Endothelial cell of umbilical vein (primary cell): ENCODE measurements around the gene ATP8A2. TPM values are rescaled to one million over a fixed set of nuclear protein-coding genes. Genes with fewer than 3 reads are reported as not detected.

Source experiments
- BruUV-seq: library from RNA; stranded (reverse); fragments of 400-500 nt; replicated peaks from 2 replicates; lab custom pipeline; 2021; lab: Mats Ljungman, UMichigan
- CTCF ChIA-PET: fragments of 300-600, 350-600 bp; sonication (Branson Sonifier 250); formaldehyde crosslinking; loops from one replicate; lab custom pipeline; 2021; ENCODE audit warnings: antibody characterized with exemption, inconsistent platforms; lab: Charles Lee
- POLR2A ChIA-PET: fragments of 300-600, 350-600 bp; sonication (Branson Sonifier 250); formaldehyde crosslinking; loops from one replicate; lab custom pipeline; 2021; ENCODE audit warnings: antibody characterized with exemption, inconsistent platforms; lab: Charles Lee
- DNase-seq: peaks from one replicate; pipeline ENCODE4 v3.0.0-alpha.2; 2011; ENCODE audit warnings: low read depth, low spot score
- FAIRE-seq: peaks from 2 replicates; lab custom pipeline; 2011; peaks lifted over from hg19 to GRCh38; lab: Jason Lieb, UNC
- H2AFZ ChIP-seq: 2 replicates; pipeline ENCODE4 v1.6.0; 2012; ENCODE audit warnings: low read depth, low read length, control low read depth, inconsistent platforms
- H3K27ac ChIP-seq: 2 replicates; pipeline ENCODE4 v1.5.1; 2011; ENCODE audit warnings: low read depth, mild to moderate bottlenecking, control low read depth, low read length, moderate library complexity; ENCODE audit not compliant: insufficient read depth
- H3K27me3 ChIP-seq, 2 experiments: 2 replicates each; pipeline versions ENCODE4 v1.6.0 to v1.6.1; 2011; ENCODE audit warnings: low read length in 2 of 2, mixed read lengths in 1 of 2; ENCODE audit not compliant: control insufficient read depth in 2 of 2, insufficient read depth in 2 of 2
- H3K36me3 ChIP-seq, 2 experiments: 2 replicates in 1 of 2; 3 replicates in 1 of 2; pipeline ENCODE4 v1.5.1; 2011; ENCODE audit warnings: low read length in 2 of 2, mild to moderate bottlenecking in 1 of 2, moderate library complexity in 1 of 2; ENCODE audit not compliant: control insufficient read depth in 2 of 2, insufficient read depth in 2 of 2; ENCODE audit errors: extremely low read depth in 1 of 2
- H3K4me1 ChIP-seq: 3 replicates; pipeline ENCODE4 v1.5.1; 2011; ENCODE audit warnings: mild to moderate bottlenecking, low read length; ENCODE audit not compliant: control insufficient read depth, insufficient read depth; ENCODE audit errors: extremely low read depth
- H3K4me2 ChIP-seq: 2 replicates; pipeline ENCODE4 v1.6.1; 2011; ENCODE audit warnings: low read length, control low read depth, mixed read lengths; ENCODE audit not compliant: insufficient read depth
- H3K4me3 ChIP-seq, 3 experiments: fragments of 200-600 bp in 1 of 3; sonication (generic), shearing (Covaris generic) in 1 of 3; replicated peaks in 1 of 3; 2 replicates each; pipeline ENCODE4 v1.5.1; 2011 to 2016; ENCODE audit warnings: control low read depth in 3 of 3, low read length in 3 of 3, mild to moderate bottlenecking in 2 of 3, inconsistent platforms in 1 of 3, low read depth in 1 of 3, moderate library complexity in 1 of 3; ENCODE audit not compliant: insufficient read depth in 1 of 3
- H3K79me2 ChIP-seq: 2 replicates; pipeline ENCODE4 v1.6.0; 2012; ENCODE audit warnings: low read length, inconsistent platforms; ENCODE audit not compliant: control insufficient read depth, insufficient read depth
- H3K9ac ChIP-seq: replicated peaks from 2 replicates; pipeline ENCODE3; 2011; ENCODE audit warnings: low read length, control low read depth; ENCODE audit not compliant: insufficient read depth; ENCODE audit errors: extremely low read depth
- H3K9me1 ChIP-seq: replicated peaks from 3 replicates; pipeline ENCODE4 v1.6.0; 2011; ENCODE audit warnings: mild to moderate bottlenecking, low read length; ENCODE audit not compliant: control insufficient read depth, insufficient read depth; ENCODE audit errors: extremely low read depth
- H3K9me3 ChIP-seq: replicated peaks from 2 replicates; pipeline ENCODE4 v1.5.1; 2012; ENCODE audit warnings: low read length, inconsistent platforms; ENCODE audit not compliant: control insufficient read depth, insufficient read depth
- H4K20me1 ChIP-seq: replicated peaks from 2 replicates; pipeline ENCODE3; 2011; ENCODE audit warnings: mild to moderate bottlenecking, low read length; ENCODE audit not compliant: control insufficient read depth, insufficient read depth; ENCODE audit errors: extremely low read depth
- EZH2 ChIP-seq: IDR thresholded peaks from 2 replicates; pipeline ENCODE4 v1.6.1; 2012; ENCODE audit warnings: borderline replicate concordance, low read depth, mild to moderate bottlenecking, moderate library complexity, low read length, inconsistent platforms; ENCODE audit not compliant: severe bottlenecking
- FOS ChIP-seq: IDR thresholded peaks from 2 replicates; pipeline ENCODE4 v1.6.1; 2011; ENCODE audit warnings: mild to moderate bottlenecking, low read length, moderate library complexity, borderline replicate concordance; ENCODE audit not compliant: insufficient read depth
- GATA2 ChIP-seq: IDR thresholded peaks from 2 replicates; pipeline ENCODE4 v1.7.0; 2011; ENCODE audit warnings: low read depth, mild to moderate bottlenecking, moderate library complexity, mixed read lengths, low read length; ENCODE audit not compliant: insufficient read length, insufficient read depth
- JUN ChIP-seq: IDR thresholded peaks from 2 replicates; pipeline ENCODE4 v1.6.1; 2011; ENCODE audit warnings: borderline replicate concordance, low read depth; ENCODE audit not compliant: insufficient read length, insufficient read depth
- MYC ChIP-seq: IDR thresholded peaks from one replicate; pipeline ENCODE4 v1.6.1; 2011; ENCODE audit warnings: mild to moderate bottlenecking, low read depth, low read length
- POLR2A ChIP-seq: IDR thresholded peaks from 2 replicates; pipeline ENCODE4 v1.6.1; 2012; ENCODE audit warnings: low read depth, mild to moderate bottlenecking, control low read depth, low read length
- POLR2AphosphoS5 ChIP-seq: IDR thresholded peaks from 2 replicates; pipeline ENCODE4 v1.6.1; 2012; ENCODE audit warnings: low read depth, mild to moderate bottlenecking, control low read depth, low read length, moderate library complexity; ENCODE audit not compliant: insufficient read depth
- dilution Hi-C: fragments of 300-500 bp; cut with MboI; formaldehyde crosslinking; loops from one replicate; pipeline ENCODE4 v1.15.0; 2019; ENCODE audit warnings: low sequenced_read_pairs; ENCODE audit not compliant: extremely low pct_ligation_motif_present
- intact Hi-C: fragments of 100-400 bp; cut with micrococcal nuclease; formaldehyde crosslinking; loops from one replicate; pipeline ENCODE4 v1.10.0; 2022
- polyA plus RNA-seq, 4 experiments: library from polyadenylated mRNA; depleted of rRNA in 3 of 4; stranded (reverse) in 3 of 4; unstranded in 1 of 4; fragments of >200 nt; gene quantifications; 2 replicates each; pipeline versions ENCODE4 v1.2.1 to v1.2.3, GENCODE V29; 2011 to 2012; ENCODE audit warnings: missing spikeins in 1 of 4
- total RNA-seq: library from RNA; stranded (reverse); gene quantifications from 2 replicates; pipeline ENCODE4 v1.2.3, GENCODE V29; 2021
- TF ChIP-seq, protein P1 (sequence below), 2 donors: IDR thresholded peaks; 1 replicate in 1 of 2; 2 replicates in 1 of 2; pipeline ENCODE4 v1.5.1; 2011; ENCODE audit warnings: low read length in 2 of 2, mild to moderate bottlenecking in 2 of 2, moderate library complexity in 2 of 2, control low read depth in 1 of 2, inconsistent platforms in 1 of 2, low read depth in 1 of 2; ENCODE audit not compliant: insufficient read depth in 1 of 2; ENCODE audit errors: extremely low read depth in 1 of 2
- TF ChIP-seq, protein P2 (sequence below): IDR thresholded peaks from 2 replicates; pipeline ENCODE4 v1.6.1; 2011; ENCODE audit not compliant: insufficient read depth, insufficient read length

ATP8A2 gene
- total and polyA plus RNA-seq, 2 donors (not counting 3 experiments of a cell fraction or from before 2014, with no cell fraction given) = 0.11 to 0.49 TPM

DNA sequence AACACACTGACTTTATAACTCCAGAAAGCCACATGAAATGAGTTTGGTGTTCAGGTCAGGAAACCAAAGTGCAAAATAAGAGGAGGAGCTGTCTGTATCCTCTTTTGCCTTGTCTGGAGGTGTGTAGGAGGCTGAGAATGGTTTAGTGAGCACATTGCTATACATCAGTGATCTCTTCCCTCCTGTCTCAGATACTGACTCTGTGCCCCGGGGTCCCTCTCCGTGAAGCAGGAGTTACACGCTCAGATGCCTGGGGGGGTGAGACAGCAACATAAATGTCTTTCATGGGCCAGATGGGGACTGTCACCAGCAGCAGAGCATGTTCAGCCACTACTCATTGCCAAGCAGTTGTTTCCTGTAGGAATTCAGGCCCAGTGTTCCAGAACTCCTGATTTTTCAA lies 285.4 kb downstream of the ATP8A2 start:
- ChIA-PET CTCF (no interaction called here), POLR2A (no interaction called here)
- TF ChIP-seq POLR2AphosphoS5 (no peak), MYC (no peak), GATA2 (no peak), JUN (no peak), POLR2A (no peak), FOS (no peak), EZH2 (no peak)
- TF ChIP-seq, protein P1, sequence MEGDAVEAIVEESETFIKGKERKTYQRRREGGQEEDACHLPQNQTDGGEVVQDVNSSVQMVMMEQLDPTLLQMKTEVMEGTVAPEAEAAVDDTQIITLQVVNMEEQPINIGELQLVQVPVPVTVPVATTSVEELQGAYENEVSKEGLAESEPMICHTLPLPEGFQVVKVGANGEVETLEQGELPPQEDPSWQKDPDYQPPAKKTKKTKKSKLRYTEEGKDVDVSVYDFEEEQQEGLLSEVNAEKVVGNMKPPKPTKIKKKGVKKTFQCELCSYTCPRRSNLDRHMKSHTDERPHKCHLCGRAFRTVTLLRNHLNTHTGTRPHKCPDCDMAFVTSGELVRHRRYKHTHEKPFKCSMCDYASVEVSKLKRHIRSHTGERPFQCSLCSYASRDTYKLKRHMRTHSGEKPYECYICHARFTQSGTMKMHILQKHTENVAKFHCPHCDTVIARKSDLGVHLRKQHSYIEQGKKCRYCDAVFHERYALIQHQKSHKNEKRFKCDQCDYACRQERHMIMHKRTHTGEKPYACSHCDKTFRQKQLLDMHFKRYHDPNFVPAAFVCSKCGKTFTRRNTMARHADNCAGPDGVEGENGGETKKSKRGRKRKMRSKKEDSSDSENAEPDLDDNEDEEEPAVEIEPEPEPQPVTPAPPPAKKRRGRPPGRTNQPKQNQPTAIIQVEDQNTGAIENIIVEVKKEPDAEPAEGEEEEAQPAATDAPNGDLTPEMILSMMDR (IDR thresholded peaks at IDR 0.05; ENCODE audit: extremely low read depth in 1 of 2, insufficient read depth in 1 of 2, low read depth in 1 of 2, low read length in 2 of 2) = no peak
- TF ChIP-seq, protein P2, sequence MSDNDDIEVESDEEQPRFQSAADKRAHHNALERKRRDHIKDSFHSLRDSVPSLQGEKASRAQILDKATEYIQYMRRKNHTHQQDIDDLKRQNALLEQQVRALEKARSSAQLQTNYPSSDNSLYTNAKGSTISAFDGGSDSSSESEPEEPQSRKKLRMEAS = no peak
- H3K4me2 ChIP-seq = no peak overlapping the region
- H3K27ac ChIP-seq = no peak overlapping the region
- H3K79me2 ChIP-seq = no peaks in the 10 kb centered on the region
- no peaks in the 10 kb centered on the region for H3K4me1 ChIP-seq
- intact Hi-C loops = no loop called here
- dilution Hi-C loops = no loop called here
- BruUV-seq = no TSS peak
- no peaks in the 10 kb centered on the region for H3K9me3 ChIP-seq
- H3K9me1 ChIP-seq = no peaks in the 10 kb centered on the region
- H3K36me3 ChIP-seq = no peaks in the 10 kb centered on the region
- no peak overlapping the region for H3K4me3 ChIP-seq
- H3K27me3 ChIP-seq = no peaks in the 10 kb centered on the region
- H2AFZ ChIP-seq = no peak overlapping the region
- no peak overlapping the region for H3K9ac ChIP-seq
- no peaks in the 10 kb centered on the region for H4K20me1 ChIP-seq
- FAIRE-seq (no peak), DNase-seq (no peak)
